HG03378 (cell line): ENCODE results near the gene PCDH8.

Experiments
- ATAC-seq: cut with Tn5 transposase; IDR thresholded peaks from one replicate; pipeline ENCODE4 v1.9.1; 2021; ENCODE audit warnings: mild to moderate bottlenecking, moderate library complexity; ENCODE audit not compliant: unreplicated experiment

PCDH8 gene

GRCh38 chr13:52851137-52851962 lies 2.9 kb upstream of the PCDH8 start:
- ATAC-seq: peak; percentile 85

- ATAC-seq: peak; percentile 46
These were observed 2.1 kb upstream of the PCDH8 start for GRCh38 chr13:52850396-52851136.

DNA sequence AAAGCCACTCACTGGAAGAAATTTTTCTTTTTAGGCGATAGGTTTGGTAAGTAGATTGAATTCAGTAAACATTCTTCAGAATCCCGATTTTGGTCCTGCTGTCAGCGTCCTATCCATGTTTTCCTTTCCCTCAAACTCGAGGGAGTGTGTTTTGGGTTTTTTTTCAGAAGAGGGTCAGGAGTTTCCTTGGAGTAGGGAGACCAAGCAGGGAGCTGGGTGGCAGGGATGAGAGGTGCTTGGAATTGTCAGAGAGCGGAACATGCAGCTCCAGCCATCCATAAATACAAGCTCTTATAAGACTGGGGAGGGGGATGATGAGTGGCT lies 1.6 kb upstream of the PCDH8 start:
- no peak for ATAC-seq

DNA sequence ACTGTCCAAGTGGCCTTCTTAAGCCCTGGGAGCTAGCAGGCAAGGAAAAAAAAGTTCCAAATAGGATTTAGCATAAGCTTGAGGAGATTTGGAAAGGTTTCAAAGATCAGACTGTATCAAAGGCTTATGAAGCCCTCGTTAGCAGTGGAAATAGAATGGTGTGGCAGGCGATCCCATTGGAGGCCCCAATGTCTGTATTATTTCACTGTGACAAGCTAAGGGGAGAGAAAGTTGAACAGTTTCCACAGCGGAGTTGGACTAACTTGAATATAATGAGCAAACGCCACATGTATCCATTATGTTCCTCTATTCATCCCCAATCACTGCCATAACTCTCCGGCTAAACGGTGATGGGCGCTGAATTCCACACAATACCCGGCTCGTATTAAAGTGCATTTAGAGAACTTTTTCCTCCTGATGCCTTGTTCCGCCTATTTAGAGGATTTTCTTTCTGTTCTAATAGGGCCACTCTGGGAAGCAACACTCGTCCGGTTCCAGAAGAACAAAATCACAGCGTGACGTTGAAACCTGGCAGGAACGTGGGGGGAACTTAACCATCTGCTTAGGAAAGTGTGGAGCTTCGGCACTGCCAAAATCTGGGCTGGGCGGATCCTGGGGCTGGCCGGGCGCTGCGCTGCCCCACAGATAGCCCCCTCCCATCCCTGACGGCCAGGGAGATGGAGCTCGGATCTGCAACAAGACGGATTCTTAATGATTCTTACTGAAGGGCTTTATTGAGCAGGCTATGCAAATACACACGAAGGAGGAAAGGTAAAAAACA lies 1.0 kb upstream of the PCDH8 start:
- ATAC-seq: no peak

- no peak for ATAC-seq
These were observed 583 bp downstream of the PCDH8 start for GRCh38 chr13:52847682-52848432.

DNA sequence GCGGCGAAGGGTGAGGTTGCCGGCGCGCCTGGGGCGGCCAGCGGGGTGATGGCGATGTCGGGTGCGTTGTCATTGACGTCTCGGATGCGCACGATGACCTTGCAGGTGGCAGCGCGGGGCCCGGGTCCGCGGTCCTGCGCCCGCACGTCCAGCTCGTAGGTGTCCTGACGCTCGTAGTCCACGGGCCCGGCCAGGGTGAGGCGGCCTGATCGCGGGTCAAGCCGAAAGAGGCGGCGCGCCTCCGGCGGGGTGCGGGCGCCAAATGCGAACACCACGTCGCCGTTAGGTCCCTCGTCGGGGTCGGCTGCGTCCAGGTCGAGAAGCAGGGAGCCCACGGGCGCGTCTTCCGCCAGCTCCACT lies 1.1 kb downstream of the PCDH8 start:
- ATAC-seq: no peak

GRCh38 chr13:52846567-52847321 lies 1.7 kb downstream of the PCDH8 start:
- ATAC-seq: no peak

DNA sequence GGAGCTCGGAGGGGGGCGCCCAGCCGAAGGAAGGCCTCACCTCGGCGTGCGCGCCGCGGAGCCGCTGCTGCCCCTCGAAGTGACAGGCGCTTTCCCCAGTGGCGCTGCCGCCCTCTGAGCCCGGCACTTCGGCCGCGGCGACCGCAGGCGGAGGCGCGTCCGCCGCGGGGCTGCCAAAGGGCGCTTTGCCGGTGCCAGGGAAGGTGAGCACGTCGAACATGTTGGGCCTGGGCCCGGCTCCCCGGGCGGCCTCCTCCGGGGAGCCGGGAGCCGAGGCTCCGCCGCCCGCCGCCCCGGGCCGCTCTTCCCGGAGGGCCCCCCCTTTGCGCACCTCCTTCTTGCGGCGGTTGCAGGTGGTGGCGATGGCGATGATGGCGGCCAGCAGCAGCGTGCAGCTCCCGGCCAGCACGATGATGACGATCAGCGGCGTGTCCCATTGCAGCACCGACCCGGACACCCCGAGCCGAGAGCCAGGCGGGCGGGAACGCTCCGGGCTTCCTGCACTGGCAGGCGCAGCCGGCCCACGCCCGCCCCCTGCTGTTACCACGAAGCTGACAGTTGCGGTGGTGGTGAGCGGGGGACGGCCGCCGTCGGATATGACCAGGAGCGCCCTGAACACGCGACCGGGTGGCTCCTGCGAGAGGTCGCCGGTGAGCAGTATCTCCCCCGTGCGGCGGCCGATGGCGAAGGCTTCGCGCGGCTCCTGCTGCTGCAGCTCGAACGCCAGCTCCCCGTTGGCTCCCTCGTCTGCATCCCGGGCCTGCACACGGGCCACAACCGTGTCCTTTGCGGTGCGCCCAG lies 2.5 kb downstream of the PCDH8 start:
- ATAC-seq: no peak

- no peak for ATAC-seq
These were observed 3.1 kb downstream of the PCDH8 start for GRCh38 chr13:52845334-52845761.

GRCh38 chr13:52844836-52845235 lies 3.6 kb downstream of the PCDH8 start:
- no peak for ATAC-seq

DNA sequence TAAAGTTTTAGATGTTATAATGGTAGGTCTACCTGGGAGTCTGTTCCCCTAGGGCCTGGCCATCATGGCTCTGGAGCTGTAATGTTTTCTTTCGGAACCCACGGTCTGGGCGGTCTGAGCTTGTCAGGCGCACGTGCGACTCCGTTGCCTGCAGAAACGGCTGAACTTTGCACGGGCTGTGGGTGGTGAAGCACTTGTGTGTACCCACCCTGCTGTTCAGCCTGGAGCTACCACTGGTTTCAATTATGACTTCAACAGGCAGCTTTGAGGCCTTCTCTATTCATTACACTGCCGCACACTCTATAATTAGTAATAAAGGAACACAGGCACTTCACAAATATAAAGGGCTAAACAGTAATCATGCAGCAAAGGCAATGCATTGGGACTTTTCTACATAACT lies 6.0 kb downstream of the PCDH8 start:
- ATAC-seq: no peak

GRCh38 chr13:52840066-52840465 lies 8.4 kb downstream of the PCDH8 start:
- no peak for ATAC-seq

- ATAC-seq: no peak
These were observed 9.9 kb downstream of the PCDH8 start for GRCh38 chr13:52838433-52839107.

- no peak for ATAC-seq
These were observed 10.6 kb downstream of the PCDH8 start for GRCh38 chr13:52837850-52838249.

GRCh38 chr13:52835071-52835839 lies 13.2 kb downstream of the PCDH8 start:
- ATAC-seq: no peak

DNA sequence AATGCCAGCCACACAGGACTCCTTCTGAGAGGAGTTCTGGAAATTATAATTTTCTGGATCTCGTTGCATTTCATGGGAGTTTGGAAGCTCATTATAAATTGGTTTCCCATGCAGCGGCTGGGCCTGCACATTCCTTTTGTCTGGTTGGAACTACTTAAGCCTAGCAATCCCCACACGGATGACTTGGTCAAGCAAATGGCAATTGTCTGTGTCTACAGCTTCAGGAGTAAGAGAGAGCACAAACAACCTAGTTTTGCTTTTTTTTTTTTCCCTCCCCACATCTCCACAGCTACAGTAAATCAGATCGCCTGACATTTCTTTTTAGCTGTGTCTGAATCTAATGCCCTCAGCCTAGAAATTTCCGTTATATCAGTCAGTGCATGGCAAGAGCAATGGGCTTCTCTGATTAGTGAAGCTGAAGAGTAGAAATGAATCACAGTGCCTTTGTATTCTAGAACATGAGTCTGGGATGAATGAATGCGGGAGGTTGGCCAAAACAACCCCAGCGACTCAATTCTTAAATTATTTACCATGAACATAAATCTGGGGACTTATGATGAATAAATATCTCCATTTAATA lies 15.1 kb downstream of the PCDH8 start:
- no peak for ATAC-seq

- no peak for ATAC-seq
These were observed 16.1 kb downstream of the PCDH8 start for GRCh38 chr13:52832313-52832712.

DNA sequence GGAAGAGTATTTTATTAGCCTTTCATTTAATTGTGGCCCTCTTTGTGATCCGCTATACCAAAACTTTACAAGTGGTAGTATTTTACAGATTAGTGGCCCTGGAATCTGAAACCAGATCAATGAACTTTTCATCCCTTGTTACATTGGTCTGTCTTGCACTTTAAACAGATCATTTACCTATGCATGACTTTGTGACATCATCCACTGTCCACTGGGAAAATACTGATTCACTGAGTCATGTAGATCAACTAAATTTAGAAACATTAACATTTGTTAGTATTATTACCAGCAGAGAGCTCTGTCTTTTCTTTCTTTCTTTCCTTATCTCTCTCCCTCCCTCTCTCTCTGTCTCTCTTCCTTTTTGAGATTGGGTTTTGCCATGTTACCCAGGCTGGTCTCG lies 17.5 kb downstream of the PCDH8 start:
- no peak for ATAC-seq
